ENCODE measurements around the gene ACY1.
A peak's percentile ranks its signal among the peaks of the same experiment; 100 is the strongest.

ACY1 gene

GRCh38 chr3:51946796-51947195 is 36.5 kb upstream of the ACY1 start:
- no peak for DNase-seq

- no peak for DNase-seq
Observed at GRCh38 chr3:51947215-51947900, 36.0 kb upstream of the ACY1 start.

GRCh38 chr3:51948016-51948580 is 35.2 kb upstream of the ACY1 start:
- DNase-seq, result no peak

- DNase-seq, result no peak
Observed at GRCh38 chr3:51949121-51949520, 34.2 kb upstream of the ACY1 start.

GRCh38 chr3:51950899-51951298 is 32.4 kb upstream of the ACY1 start:
- DNase-seq, result no peak

- DNase-seq, result no peak
Observed at GRCh38 chr3:51953445-51953844, 29.9 kb upstream of the ACY1 start.

- no peak for DNase-seq
Observed at GRCh38 chr3:51954105-51954504, 29.2 kb upstream of the ACY1 start.

- DNase-seq, result no peak
Observed at GRCh38 chr3:51954713-51955112, 28.6 kb upstream of the ACY1 start.

- no peak for DNase-seq
Observed at GRCh38 chr3:51955175-51955892, 28.0 kb upstream of the ACY1 start, which contains the start of gene GPR62. GPR62 (plus strand) TSS chr3:51955381; CDS start chr3:51955653, 272 bp downstream.

GRCh38 chr3:51955893-51956770 is 27.2 kb upstream of the ACY1 start:
- peak; percentile 30 to 33 for DNase-seq

GRCh38 chr3:51957520-51958205 is 25.7 kb upstream of the ACY1 start:
- no peak for DNase-seq

GRCh38 chr3:51958603-51959521 is 24.5 kb upstream of the ACY1 start:
- DNase-seq, result no peak

- no peak for DNase-seq
Observed at GRCh38 chr3:51959651-51960050, 23.7 kb upstream of the ACY1 start.

- no peak for DNase-seq
Observed at GRCh38 chr3:51960386-51960785, 22.9 kb upstream of the ACY1 start.

GRCh38 chr3:51961011-51961410 is 22.3 kb upstream of the ACY1 start:
- DNase-seq, result no peak

GRCh38 chr3:51961602-51962569 is 21.4 kb upstream of the ACY1 start:
- no peak for DNase-seq

- no peak for DNase-seq
Observed at GRCh38 chr3:51962854-51963530, 20.3 kb upstream of the ACY1 start.

GRCh38 chr3:51963951-51964451 is 19.3 kb upstream of the ACY1 start:
- no peak for DNase-seq

GRCh38 chr3:51964521-51964920 is 18.8 kb upstream of the ACY1 start:
- no peak for DNase-seq

Measured in CD4-positive, alpha-beta T cell treated with Interleukin-1 beta for 1 hour (primary cell).